ENCODE data around the gene RAB11A.

RAB11A gene

DNA sequence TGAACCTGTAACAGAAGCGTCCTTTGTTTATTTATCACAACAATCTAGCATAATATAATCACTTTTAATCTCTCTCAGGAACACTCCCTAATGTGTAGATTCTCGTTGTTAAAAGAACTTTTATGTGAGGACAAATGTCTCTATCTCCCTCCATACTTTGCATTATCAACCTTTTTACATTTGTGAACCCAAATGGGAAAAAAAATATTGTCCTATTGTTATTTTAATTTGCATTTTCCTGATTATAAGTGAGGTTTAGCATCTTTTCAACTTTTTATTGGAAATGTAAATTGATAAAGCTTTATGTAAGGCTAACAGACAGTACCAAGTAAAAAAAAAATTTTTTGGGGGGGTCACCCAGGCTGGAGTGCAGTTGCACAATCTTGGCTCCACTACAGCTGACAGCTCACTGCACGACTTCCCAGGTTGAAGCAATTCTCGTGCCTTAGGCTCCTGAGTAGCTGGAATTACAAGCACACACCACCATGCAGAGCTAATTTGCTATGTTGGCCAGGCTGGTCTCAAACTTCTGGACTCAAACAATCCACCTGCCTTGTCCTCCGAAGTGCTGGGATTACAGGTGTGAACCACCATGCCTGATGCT, 44.2 kb upstream of the RAB11A start:
- TF ChIP-seq, protein P1, sequence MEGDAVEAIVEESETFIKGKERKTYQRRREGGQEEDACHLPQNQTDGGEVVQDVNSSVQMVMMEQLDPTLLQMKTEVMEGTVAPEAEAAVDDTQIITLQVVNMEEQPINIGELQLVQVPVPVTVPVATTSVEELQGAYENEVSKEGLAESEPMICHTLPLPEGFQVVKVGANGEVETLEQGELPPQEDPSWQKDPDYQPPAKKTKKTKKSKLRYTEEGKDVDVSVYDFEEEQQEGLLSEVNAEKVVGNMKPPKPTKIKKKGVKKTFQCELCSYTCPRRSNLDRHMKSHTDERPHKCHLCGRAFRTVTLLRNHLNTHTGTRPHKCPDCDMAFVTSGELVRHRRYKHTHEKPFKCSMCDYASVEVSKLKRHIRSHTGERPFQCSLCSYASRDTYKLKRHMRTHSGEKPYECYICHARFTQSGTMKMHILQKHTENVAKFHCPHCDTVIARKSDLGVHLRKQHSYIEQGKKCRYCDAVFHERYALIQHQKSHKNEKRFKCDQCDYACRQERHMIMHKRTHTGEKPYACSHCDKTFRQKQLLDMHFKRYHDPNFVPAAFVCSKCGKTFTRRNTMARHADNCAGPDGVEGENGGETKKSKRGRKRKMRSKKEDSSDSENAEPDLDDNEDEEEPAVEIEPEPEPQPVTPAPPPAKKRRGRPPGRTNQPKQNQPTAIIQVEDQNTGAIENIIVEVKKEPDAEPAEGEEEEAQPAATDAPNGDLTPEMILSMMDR (IDR thresholded peaks at IDR 0.05), result no peak
- Histone ChIP-seq H3K9me3 (no peaks in the 10 kb centered on the region), H3K4me3 (ENCODE audit: low read depth in 1 of 2, low read length in 1 of 2) (no peak overlapping the region), H3K27me3 (no peaks in the 10 kb centered on the region), H3K4me1 (ENCODE audit: control insufficient read depth in 1 of 2, insufficient read depth in 1 of 2, low read depth in 1 of 2, low read length in 1 of 2) (peaks cover 37 to 44% of the 10 kb centered on the region in 2 experiments), H3K36me3 (no peaks in the 10 kb centered on the region), H3K27ac (no peak overlapping the region)

- H3K9me3 ChIP-seq, result no peaks in the 10 kb centered on the region
- no peaks in the 10 kb centered on the region for H3K36me3 ChIP-seq
- TF ChIP-seq, protein P1 (IDR thresholded peaks at IDR 0.05), result no peak
- no peaks in the 10 kb centered on the region for H3K27me3 ChIP-seq
- peaks cover 53 to 63% of the 10 kb centered on the region in 2 experiments for H3K4me1 ChIP-seq (ENCODE audit: control insufficient read depth in 1 of 2, insufficient read depth in 1 of 2, low read depth in 1 of 2, low read length in 1 of 2)
- H3K27ac ChIP-seq, result peak overlapping the region; percentile 78
- H3K4me3 ChIP-seq (ENCODE audit: low read depth in 1 of 2, low read length in 1 of 2), result peak overlapping the region in 1 of 2 experiments; percentile 25
Observed at GRCh38 chr15:65827065-65827464, 42.2 kb upstream of the RAB11A start.

GRCh38 chr15:65828585-65828984, 40.7 kb upstream of the RAB11A start:
- peak overlapping the region; percentile 78 for H3K27ac ChIP-seq
- TF ChIP-seq, protein P1 (IDR thresholded peaks at IDR 0.05), result no peak
- H3K36me3 ChIP-seq, result no peaks in the 10 kb centered on the region
- H3K4me1 ChIP-seq (ENCODE audit: control insufficient read depth in 1 of 2, insufficient read depth in 1 of 2, low read depth in 1 of 2, low read length in 1 of 2), result peaks cover 68 to 78% of the 10 kb centered on the region in 2 experiments
- H3K27me3 ChIP-seq, result no peaks in the 10 kb centered on the region
- no peaks in the 10 kb centered on the region for H3K9me3 ChIP-seq
- no peak overlapping the region for H3K4me3 ChIP-seq (ENCODE audit: low read depth in 1 of 2, low read length in 1 of 2)

DNA sequence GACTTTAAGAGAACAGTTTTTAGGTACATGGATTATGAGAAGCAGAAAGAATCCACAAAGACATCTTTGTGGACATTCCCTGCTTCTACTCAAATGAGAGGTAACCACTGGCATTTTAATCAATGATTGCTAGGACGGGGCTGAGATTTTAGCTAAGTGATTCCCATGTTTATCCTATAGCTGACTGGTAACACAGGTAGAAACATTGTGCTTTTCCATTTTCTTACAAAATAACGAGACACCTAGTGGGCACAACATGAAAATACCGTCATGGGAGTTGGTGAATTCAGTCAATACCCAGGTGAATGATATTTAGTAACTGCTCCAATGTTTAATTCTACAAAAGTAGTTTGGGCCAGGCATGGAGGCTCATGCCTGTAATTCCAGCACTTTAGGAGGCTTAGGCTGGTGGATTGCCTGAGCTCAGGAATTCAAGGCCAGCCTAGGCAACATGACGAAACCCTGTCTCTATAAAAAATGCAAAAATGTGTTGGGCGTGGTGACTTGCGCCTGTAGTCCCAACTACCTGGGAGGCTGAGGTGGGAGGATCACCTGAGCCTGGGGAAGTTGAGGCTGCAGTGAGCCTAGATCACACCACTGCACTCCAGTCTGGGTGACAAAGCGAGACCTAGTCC, 40.0 kb upstream of the RAB11A start:
- TF ChIP-seq, protein P1 (IDR thresholded peaks at IDR 0.05), result peak; percentile 47
- Histone ChIP-seq H3K36me3 (no peaks in the 10 kb centered on the region), H3K4me3 (ENCODE audit: low read depth in 1 of 2, low read length in 1 of 2) (no peak overlapping the region), H3K4me1 (ENCODE audit: control insufficient read depth in 1 of 2, insufficient read depth in 1 of 2, low read depth in 1 of 2, low read length in 1 of 2) (peaks cover 75 to 84% of the 10 kb centered on the region in 2 experiments), H3K27me3 (no peaks in the 10 kb centered on the region), H3K9me3 (no peaks in the 10 kb centered on the region), H3K27ac (peak overlapping the region; percentile 78)

- TF ChIP-seq, protein P1 (IDR thresholded peaks at IDR 0.05), result no peak
- no peaks in the 10 kb centered on the region for H3K36me3 ChIP-seq
- peaks cover 96 to 97% of the 10 kb centered on the region in 2 experiments for H3K4me1 ChIP-seq (ENCODE audit: control insufficient read depth in 1 of 2, insufficient read depth in 1 of 2, low read depth in 1 of 2, low read length in 1 of 2)
- peak overlapping the region; percentile 94 for H3K27ac ChIP-seq
- H3K4me3 ChIP-seq (ENCODE audit: low read depth in 1 of 2, low read length in 1 of 2), result peak overlapping the region; percentile 46 to 55
- H3K9me3 ChIP-seq, result no peaks in the 10 kb centered on the region
- H3K27me3 ChIP-seq, result no peaks in the 10 kb centered on the region
Observed at GRCh38 chr15:65832549-65833364, 36.5 kb upstream of the RAB11A start.
